ENCODE data around the gene SETBP1. TPM values are rescaled to one million over a fixed set of nuclear protein-coding genes. Genes with fewer than 3 reads are reported as not detected.

SETBP1 gene
- total RNA-seq, 1 experiment from 2014 or later = 0.05 TPM

- H3K9ac ChIP-seq (ENCODE audit: low read length) = no peak overlapping the region
- H3K4me3 ChIP-seq (replicated peaks in 1 of 2; ENCODE audit: low read depth in 1 of 2, low read length in 2 of 2) = no peak overlapping the region
- no peak overlapping the region for H3K4me2 ChIP-seq (ENCODE audit: low read length)
- H3K27ac ChIP-seq (ENCODE audit: low read depth, low read length) = no peak overlapping the region
- H3K9me3 ChIP-seq (ENCODE audit: control insufficient read depth in 1 of 2, insufficient read depth in 1 of 2, low read depth in 1 of 2, low read length in 2 of 2) = peaks cover 3 to 29% of the 10 kb centered on the region in 2 experiments; a peak in 2 of 4 replicates
- ChIA-PET CTCF (no interaction called here), POLR2A (no interaction called here), RAD21 (ENCODE audit: low non-redundant PET in 1 of 2, low total read pairs in 2 of 2, uncharacterized antibody in 2 of 2, unreplicated experiment in 2 of 2) (no interaction called here)
- DNase-seq (ENCODE audit: low read depth, low spot score) (no peak), ATAC-seq (no peak)
- no peak overlapping the region for H2AFZ ChIP-seq (ENCODE audit: low read depth, low read length, poor library complexity, severe bottlenecking)
- H3K79me2 ChIP-seq (ENCODE audit: insufficient read depth, low read length) = no peaks in the 10 kb centered on the region
- H4K20me1 ChIP-seq (ENCODE audit: insufficient read depth) = no peaks in the 10 kb centered on the region
- intact Hi-C loops (cut with micrococcal nuclease) = no loop called here
- H3K9me2 ChIP-seq (ENCODE audit: insufficient read depth) = no peaks in the 10 kb centered on the region
- no peaks in the 10 kb centered on the region for H3K27me3 ChIP-seq (ENCODE audit: insufficient read depth, low read length)
- BruUV-seq (replicated peaks) = no TSS peak
- H3K36me3 ChIP-seq (ENCODE audit: control insufficient read depth in 1 of 2, insufficient read depth in 2 of 2, low read length in 2 of 2) = no peaks in the 10 kb centered on the region
- no peaks in the 10 kb centered on the region for H3K4me1 ChIP-seq (ENCODE audit: control insufficient read depth in 1 of 2, insufficient read depth in 2 of 2, low read length in 2 of 2)
- TF ChIP-seq CEBPB (IDR thresholded peaks at IDR 0.05; ENCODE audit: low read depth) (no peak), POLR2A (IDR thresholded peaks at IDR 0.05; ENCODE audit: borderline replicate concordance, extremely low read depth, insufficient read depth, insufficient read length) (no peak)
Observed at GRCh38 chr18:44909191-44909719, 228.6 kb downstream of the SETBP1 start.

GRCh38 chr18:44911260-44911659 is 230.6 kb downstream of the SETBP1 start:
- H3K4me1 ChIP-seq (ENCODE audit: control insufficient read depth in 1 of 2, insufficient read depth in 2 of 2, low read length in 2 of 2) = no peaks in the 10 kb centered on the region
- peaks cover 3 to 20% of the 10 kb centered on the region in 2 experiments; a peak in 2 of 4 replicates for H3K9me3 ChIP-seq (ENCODE audit: control insufficient read depth in 1 of 2, insufficient read depth in 1 of 2, low read depth in 1 of 2, low read length in 2 of 2)
- no peak overlapping the region for H2AFZ ChIP-seq (ENCODE audit: low read depth, low read length, poor library complexity, severe bottlenecking)
- H4K20me1 ChIP-seq (ENCODE audit: insufficient read depth) = no peaks in the 10 kb centered on the region
- CTCF ChIA-PET = no interaction called here
- H3K4me3 ChIP-seq (replicated peaks in 1 of 2; ENCODE audit: low read depth in 1 of 2, low read length in 2 of 2) = no peak overlapping the region
- no peak overlapping the region for H3K9ac ChIP-seq (ENCODE audit: low read length)
- ATAC-seq (no peak), DNase-seq (ENCODE audit: low read depth, low spot score) (no peak)
- POLR2A ChIA-PET = no interaction called here
- RAD21 ChIA-PET (ENCODE audit: low non-redundant PET in 1 of 2, low total read pairs in 2 of 2, uncharacterized antibody in 2 of 2, unreplicated experiment in 2 of 2) = no interaction called here
- no TSS peak for BruUV-seq (replicated peaks)
- H3K4me2 ChIP-seq (ENCODE audit: low read length) = no peak overlapping the region
- no peaks in the 10 kb centered on the region for H3K79me2 ChIP-seq (ENCODE audit: insufficient read depth, low read length)
- no peaks in the 10 kb centered on the region for H3K9me2 ChIP-seq (ENCODE audit: insufficient read depth)
- TF ChIP-seq ATF3 (IDR thresholded peaks at IDR 0.05) (no peak), EZH2phosphoT487 (IDR thresholded peaks at IDR 0.05; ENCODE audit: borderline replicate concordance) (no peak), POLR2AphosphoS5 (IDR thresholded peaks at IDR 0.05; ENCODE audit: low read depth, low read length) (no peak), SRF (IDR thresholded peaks at IDR 0.05; ENCODE audit: low read depth) (no peak), MAX (IDR thresholded peaks at IDR 0.05) (no peak), TCF7L2 (IDR thresholded peaks at IDR 0.05; ENCODE audit: borderline replicate concordance, extremely low read depth, insufficient read depth, insufficient read length) (no peak), SP1 (IDR thresholded peaks at IDR 0.05; ENCODE audit: low read depth) (no peak), POLR2A (IDR thresholded peaks at IDR 0.05; ENCODE audit: borderline replicate concordance, extremely low read depth, insufficient read depth, insufficient read length) (no peak), YY1 (IDR thresholded peaks at IDR 0.05; ENCODE audit: extremely low read depth, insufficient replicate concordance, low read depth, low read length) (no peak), CBX3 (IDR thresholded peaks at IDR 0.05; ENCODE audit: low read depth) (no peak), REST (IDR thresholded peaks at IDR 0.05; ENCODE audit: low read depth) (no peak), EZH2 (IDR thresholded peaks at IDR 0.05) (no peak), CEBPB (IDR thresholded peaks at IDR 0.05; ENCODE audit: low read depth) (no peak), EGR1 (IDR thresholded peaks at IDR 0.05; ENCODE audit: low read depth) (no peak), ZBTB33 (IDR thresholded peaks at IDR 0.05; ENCODE audit: extremely low read depth, insufficient replicate concordance, low read length) (no peak)
- intact Hi-C loops (cut with micrococcal nuclease) = no loop called here
- H3K27me3 ChIP-seq (ENCODE audit: insufficient read depth, low read length) = no peaks in the 10 kb centered on the region
- H3K36me3 ChIP-seq (ENCODE audit: control insufficient read depth in 1 of 2, insufficient read depth in 2 of 2, low read length in 2 of 2) = no peaks in the 10 kb centered on the region
- no peak overlapping the region for H3K27ac ChIP-seq (ENCODE audit: low read depth, low read length)
